Mucosa of descending colon (tissue), 3 donors: ENCODE results near the gene IL32. TPM values are rescaled to one million over a fixed set of nuclear protein-coding genes. Genes with fewer than 3 reads are reported as not detected.

Experiments used
- ATAC-seq: fragments of 200-7000 bp; cut with Tn5 transposase; one replicate; pipeline ENCODE4 v1.9.1; 2020; ENCODE audit warnings: mild to moderate bottlenecking, moderate library complexity
- DNase-seq, 3 donors: peaks; one replicate each; pipeline ENCODE4 v3.0.0-alpha.2; 2020
- H3K36me3 ChIP-seq: fragments of 200-600 bp; one replicate; pipeline ENCODE4 v1.8.0; 2021; ENCODE audit warnings: low read depth, mild to moderate bottlenecking
- H3K4me1 ChIP-seq: fragments of 200-600 bp; one replicate; pipeline ENCODE4 v1.8.0; 2021; ENCODE audit warnings: low read depth, mild to moderate bottlenecking
- H3K4me3 ChIP-seq: fragments of 200-600 bp; one replicate; pipeline ENCODE4 v1.8.0; 2021; ENCODE audit warnings: mild to moderate bottlenecking
- H3K9me3 ChIP-seq: fragments of 200-600 bp; one replicate; pipeline ENCODE4 v1.8.0; 2021; ENCODE audit warnings: mild to moderate bottlenecking
- intact Hi-C, 2 donors: fragments of 100-400 bp; cut with DNase I in 1 of 2; cut with micrococcal nuclease in 1 of 2; formaldehyde crosslinking; loops; one replicate each; pipeline versions ENCODE4 v1.11.0 to v1.11.1; 2022; cut with DNase I, micrococcal nuclease
- total RNA-seq, 3 donors: library from RNA; stranded (reverse); fragmentation: NEBNext Ultra II Directional in 2 of 3; extraction: Animal tissue kit (Norgen Biotek cat#: 25700) in 2 of 3; gene quantifications; one replicate each; pipeline versions ENCODE4 v1.2.1 to v1.2.4, GENCODE V29; 2021 to 2023
- TF ChIP-seq, protein P1 (sequence below): fragments of 200-600 bp; IDR thresholded peaks from one replicate; pipeline ENCODE4 v1.8.0; 2022; ENCODE audit warnings: antibody characterized with exemption, mild to moderate bottlenecking
- donor health status: DM: no; HTN: no; CAD: no; lungs with moderate emphysema.
- donor health status: DM: no; HTN: no; CAD: no.
- donor health status: DM: no; HTN: yes; CAD: no.

Gene IL32
- total RNA-seq, 3 donors from 2014 or later: 394 to 627 (median 413) TPM

DNA sequence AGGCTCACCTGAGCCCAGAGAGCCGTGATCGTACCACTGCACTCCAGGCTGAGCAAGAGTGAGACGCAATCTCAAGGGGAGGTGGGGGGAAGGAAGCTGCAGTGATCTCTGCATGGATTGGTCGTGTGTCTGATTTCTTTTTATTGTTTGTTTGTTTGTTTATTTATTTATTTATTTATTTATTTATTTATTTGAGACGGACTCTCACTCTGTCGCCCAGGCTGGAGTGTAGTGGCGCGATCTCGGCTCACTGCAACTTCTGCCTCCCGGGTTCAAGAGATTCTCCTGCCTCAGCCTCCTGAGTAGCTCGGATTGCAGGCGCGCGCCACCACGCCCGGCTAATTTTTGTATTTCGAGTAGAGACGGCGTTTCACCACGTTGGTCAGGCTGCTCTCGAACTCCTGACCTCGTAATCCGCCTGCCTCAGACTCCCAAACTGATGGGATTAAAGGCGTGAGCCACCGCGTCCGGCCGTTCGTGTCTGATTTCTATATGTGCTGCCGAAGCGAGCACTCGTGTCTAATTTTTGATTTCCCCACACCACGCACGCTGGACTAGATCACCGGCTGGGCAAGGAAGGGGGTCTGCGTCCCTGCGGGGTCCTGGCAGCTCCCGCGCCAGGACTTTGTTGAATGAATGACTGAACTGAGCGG, 45.7 kb upstream of the IL32 start:
- peaks cover 42% of the 10 kb centered on the region for H3K4me1 ChIP-seq
- intact Hi-C loops: no loop called here
- no peaks in the 10 kb centered on the region for H3K36me3 ChIP-seq
- ATAC-seq (no peak), DNase-seq (no peak)
- H3K4me3 ChIP-seq: peak overlapping the region; percentile 10
- TF ChIP-seq, protein P1, sequence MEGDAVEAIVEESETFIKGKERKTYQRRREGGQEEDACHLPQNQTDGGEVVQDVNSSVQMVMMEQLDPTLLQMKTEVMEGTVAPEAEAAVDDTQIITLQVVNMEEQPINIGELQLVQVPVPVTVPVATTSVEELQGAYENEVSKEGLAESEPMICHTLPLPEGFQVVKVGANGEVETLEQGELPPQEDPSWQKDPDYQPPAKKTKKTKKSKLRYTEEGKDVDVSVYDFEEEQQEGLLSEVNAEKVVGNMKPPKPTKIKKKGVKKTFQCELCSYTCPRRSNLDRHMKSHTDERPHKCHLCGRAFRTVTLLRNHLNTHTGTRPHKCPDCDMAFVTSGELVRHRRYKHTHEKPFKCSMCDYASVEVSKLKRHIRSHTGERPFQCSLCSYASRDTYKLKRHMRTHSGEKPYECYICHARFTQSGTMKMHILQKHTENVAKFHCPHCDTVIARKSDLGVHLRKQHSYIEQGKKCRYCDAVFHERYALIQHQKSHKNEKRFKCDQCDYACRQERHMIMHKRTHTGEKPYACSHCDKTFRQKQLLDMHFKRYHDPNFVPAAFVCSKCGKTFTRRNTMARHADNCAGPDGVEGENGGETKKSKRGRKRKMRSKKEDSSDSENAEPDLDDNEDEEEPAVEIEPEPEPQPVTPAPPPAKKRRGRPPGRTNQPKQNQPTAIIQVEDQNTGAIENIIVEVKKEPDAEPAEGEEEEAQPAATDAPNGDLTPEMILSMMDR: no peak
- H3K9me3 ChIP-seq: no peaks in the 10 kb centered on the region

DNA sequence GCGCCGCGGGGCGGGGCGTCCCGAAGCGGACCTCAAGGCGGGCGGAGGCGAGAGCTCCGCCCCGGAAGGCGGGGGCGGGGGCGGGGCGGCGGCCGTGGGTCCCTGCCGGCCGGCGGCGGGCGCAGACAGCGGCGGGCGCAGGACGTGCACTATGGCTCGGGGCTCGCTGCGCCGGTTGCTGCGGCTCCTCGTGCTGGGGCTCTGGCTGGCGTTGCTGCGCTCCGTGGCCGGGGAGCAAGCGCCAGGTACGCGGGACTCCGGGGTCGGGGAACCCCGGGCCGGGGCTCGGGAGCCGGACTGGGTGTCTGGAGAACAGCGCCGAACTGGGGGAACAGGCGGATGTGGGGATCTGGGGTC, 45.2 kb upstream of the IL32 start, which contains the start of gene TNFRSF12A:
TNFRSF12A (plus strand) TSS at position 122 of the 357 bp plus-strand sequence; CDS start at position 152, 30 bp downstream.
- peaks cover 47% of the 10 kb centered on the region for H3K4me1 ChIP-seq
- no peaks in the 10 kb centered on the region for H3K9me3 ChIP-seq
- TF ChIP-seq, protein P1: no peak
- intact Hi-C loops: no loop called here
- peak within 1 kb of the TSS; percentile 10 for H3K4me3 ChIP-seq
- peak; percentile 85 to 88 (median 87) for DNase-seq
- ATAC-seq: peak; percentile 65
- H3K36me3 ChIP-seq: no peaks in the 10 kb centered on the region

DNA sequence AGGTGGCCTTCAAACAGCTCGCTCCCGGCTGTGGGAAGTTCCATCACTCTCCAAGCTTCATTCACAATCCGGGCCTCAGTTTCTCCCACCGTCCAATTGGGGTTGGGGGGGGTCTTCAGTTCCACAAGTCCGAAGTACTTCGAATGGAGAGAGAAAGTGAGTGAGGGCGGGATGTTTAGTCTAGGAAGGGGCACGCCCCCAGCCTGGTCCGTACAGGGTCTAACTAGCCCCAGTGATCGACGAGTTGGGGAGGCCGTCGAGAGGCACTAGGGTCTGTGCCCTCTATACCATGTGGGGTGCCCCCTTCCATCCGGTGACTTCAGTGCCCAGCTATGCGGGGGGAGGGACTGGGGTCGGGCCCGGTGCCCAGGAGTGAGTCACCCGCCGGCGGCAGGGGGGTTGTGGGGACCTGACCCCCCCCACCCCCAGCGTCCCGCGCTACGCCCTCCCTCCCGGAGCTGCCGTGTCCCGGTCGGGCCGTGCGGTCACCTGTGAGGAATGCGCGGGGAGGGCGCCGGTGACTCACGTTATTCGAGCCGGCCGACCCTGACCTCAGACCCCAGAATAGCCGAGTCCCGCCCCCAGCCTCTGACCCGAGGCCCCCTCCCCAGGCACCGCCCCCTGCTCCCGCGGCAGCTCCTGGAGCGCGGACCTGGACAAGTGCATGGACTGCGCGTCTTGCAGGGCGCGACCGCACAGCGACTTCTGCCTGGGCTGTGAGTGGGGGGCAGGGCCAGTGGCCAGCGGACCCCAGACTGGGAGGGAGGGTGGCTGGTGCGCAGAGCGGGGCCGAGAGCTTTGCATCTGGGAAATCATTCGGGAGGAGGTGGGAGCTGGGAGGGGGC, 44.6 kb upstream of the IL32 start:
- TF ChIP-seq, protein P1: no peak
- DNase-seq (peak; percentile 62 to 90 (median 84)), ATAC-seq (peak; percentile 40)
- Histone ChIP-seq H3K4me1 (peaks cover 48% of the 10 kb centered on the region), H3K4me3 (peak overlapping the region; percentile 10), H3K9me3 (no peaks in the 10 kb centered on the region), H3K36me3 (no peaks in the 10 kb centered on the region)
- intact Hi-C loops: no loop called here

DNA sequence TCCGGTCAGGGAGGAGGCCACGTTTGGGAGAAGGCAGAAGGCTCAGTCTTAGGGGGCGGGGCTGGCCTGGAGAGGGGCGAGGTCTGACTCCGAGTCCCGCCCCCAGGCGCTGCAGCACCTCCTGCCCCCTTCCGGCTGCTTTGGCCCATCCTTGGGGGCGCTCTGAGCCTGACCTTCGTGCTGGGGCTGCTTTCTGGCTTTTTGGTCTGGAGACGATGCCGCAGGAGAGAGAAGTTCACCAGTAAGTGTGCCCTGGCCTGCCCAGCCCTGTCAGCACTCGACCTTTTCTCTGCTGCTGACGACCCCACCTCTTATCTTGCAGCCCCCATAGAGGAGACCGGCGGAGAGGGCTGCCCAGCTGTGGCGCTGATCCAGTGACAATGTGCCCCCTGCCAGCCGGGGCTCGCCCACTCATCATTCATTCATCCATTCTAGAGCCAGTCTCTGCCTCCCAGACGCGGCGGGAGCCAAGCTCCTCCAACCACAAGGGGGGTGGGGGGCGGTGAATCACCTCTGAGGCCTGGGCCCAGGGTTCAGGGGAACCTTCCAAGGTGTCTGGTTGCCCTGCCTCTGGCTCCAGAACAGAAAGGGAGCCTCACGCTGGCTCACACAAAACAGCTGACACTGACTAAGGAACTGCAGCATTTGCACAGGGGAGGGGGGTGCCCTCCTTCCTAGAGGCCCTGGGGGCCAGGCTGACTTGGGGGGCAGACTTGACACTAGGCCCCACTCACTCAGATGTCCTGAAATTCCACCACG, 43.8 kb upstream of the IL32 start:
- H3K36me3 ChIP-seq: no peaks in the 10 kb centered on the region
- H3K9me3 ChIP-seq: no peaks in the 10 kb centered on the region
- ATAC-seq (peak; percentile 55), DNase-seq (peak; percentile 79 to 89 (median 86))
- H3K4me1 ChIP-seq: peaks cover 48% of the 10 kb centered on the region
- H3K4me3 ChIP-seq: peak overlapping the region; percentile 10
- intact Hi-C loops: no loop called here
- TF ChIP-seq, protein P1: no peak

DNA sequence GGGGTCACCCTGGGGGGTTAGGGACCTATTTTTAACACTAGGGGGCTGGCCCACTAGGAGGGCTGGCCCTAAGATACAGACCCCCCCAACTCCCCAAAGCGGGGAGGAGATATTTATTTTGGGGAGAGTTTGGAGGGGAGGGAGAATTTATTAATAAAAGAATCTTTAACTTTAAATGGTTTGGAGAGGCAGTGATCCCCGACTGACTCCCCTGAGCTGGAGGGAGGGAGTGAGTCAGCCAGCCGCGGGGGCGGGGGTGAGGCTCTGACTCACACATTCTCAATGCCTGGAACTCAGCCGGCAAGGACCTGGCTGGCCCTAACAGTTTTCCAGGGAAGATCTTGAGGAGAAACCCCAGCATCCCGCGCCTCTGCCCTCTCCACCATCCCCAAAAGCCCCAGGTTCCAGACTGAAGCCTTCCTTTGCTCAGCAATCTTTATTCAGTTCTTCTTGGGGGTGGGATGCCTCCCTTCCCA, 43.2 kb upstream of the IL32 start:
- no peaks in the 10 kb centered on the region for H3K9me3 ChIP-seq
- TF ChIP-seq, protein P1: no peak
- ATAC-seq: peak; percentile 49
- H3K36me3 ChIP-seq: no peaks in the 10 kb centered on the region
- peak; percentile 83 to 91 (median 85) for DNase-seq
- H3K4me3 ChIP-seq: no peak overlapping the region
- intact Hi-C loops: no loop called here
- peaks cover 48% of the 10 kb centered on the region for H3K4me1 ChIP-seq
